ENCODE data around the gene NAPSA. TPM values are rescaled to one million over a fixed set of nuclear protein-coding genes. Genes with fewer than 3 reads are reported as not detected.
"Not testable (repeated sequence)": the region's sequence is repeated elsewhere in the genome, so short reads cannot be mapped to it uniquely, and the experiment has no call there.

The NAPSA gene
- total RNA-seq, 1 donor from 2014 or later = not detected

DNA sequence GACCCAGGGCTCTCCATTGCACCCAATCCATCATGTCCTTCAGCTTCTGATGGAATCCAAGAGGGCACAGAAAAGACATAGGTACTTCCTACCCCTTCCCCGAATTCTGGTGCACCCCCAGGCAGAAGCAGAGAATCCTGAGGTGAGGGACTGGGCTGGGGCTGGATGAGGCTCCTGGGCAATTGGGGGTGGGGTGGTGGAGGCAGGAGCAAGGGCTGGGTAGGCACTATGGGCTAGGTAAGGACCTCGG lies 33.5 kb downstream of the NAPSA start:
- Mint-ChIP-seq H3K4me3 (ENCODE audit: unreplicated experiment) (no peak overlapping the region), H3K27ac (ENCODE audit: unreplicated experiment) (no peak overlapping the region), H3K9me3 (ENCODE audit: unreplicated experiment) (peaks cover 40% of the 10 kb centered on the region), H3K27me3 (ENCODE audit: unreplicated experiment) (peaks cover 31% of the 10 kb centered on the region), H3K36me3 (ENCODE audit: low read depth, unreplicated experiment) (peaks cover 36% of the 10 kb centered on the region), H3K4me1 (ENCODE audit: unreplicated experiment) (no peaks in the 10 kb centered on the region)
- TF ChIP-seq, protein P1, sequence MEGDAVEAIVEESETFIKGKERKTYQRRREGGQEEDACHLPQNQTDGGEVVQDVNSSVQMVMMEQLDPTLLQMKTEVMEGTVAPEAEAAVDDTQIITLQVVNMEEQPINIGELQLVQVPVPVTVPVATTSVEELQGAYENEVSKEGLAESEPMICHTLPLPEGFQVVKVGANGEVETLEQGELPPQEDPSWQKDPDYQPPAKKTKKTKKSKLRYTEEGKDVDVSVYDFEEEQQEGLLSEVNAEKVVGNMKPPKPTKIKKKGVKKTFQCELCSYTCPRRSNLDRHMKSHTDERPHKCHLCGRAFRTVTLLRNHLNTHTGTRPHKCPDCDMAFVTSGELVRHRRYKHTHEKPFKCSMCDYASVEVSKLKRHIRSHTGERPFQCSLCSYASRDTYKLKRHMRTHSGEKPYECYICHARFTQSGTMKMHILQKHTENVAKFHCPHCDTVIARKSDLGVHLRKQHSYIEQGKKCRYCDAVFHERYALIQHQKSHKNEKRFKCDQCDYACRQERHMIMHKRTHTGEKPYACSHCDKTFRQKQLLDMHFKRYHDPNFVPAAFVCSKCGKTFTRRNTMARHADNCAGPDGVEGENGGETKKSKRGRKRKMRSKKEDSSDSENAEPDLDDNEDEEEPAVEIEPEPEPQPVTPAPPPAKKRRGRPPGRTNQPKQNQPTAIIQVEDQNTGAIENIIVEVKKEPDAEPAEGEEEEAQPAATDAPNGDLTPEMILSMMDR (IDR thresholded peaks at IDR 0.05; ENCODE audit: unreplicated experiment) = no peak
- no peak for DNase-seq (ENCODE audit: low spot score)

DNA sequence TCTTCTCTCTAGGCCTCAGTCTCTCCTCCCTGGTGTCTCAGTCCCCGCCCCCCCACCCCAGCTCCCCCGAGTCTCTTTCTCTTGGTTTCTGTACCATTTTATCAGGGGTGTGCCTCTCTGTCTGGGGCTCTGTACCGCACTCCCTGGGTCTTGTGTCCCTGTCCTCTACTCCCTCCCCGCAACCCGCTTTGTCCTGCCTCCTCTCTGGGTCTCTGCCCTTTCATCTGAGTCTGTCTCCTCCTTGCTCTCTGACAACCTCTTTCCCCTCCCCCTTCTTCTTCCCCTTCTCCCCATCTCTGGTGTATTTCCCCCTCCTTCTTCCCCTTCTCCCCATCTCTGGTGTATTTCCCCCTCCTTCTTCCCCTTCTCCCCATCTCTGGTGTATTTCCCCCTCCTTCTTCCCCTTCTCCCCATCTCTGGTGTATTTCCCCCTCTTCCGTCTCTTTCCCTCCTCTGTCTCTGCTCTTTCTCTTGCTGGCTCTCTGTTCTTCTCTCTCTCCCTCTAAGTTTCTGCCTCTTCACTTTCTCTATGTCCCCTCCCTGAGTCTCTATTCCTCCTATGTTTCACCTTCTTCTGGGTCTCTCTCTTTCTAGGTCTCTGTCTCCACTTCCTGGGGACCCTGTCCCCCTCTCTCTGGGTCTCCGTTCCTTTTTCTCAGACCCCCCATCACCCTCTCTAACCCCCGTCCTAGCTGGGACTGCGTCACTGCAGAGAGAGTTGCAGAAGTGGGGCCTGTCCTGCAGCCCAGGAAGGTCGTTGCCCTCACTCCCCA lies 34.0 kb downstream of the NAPSA start:
- Mint-ChIP-seq H3K27me3 (ENCODE audit: unreplicated experiment) (peaks cover 32% of the 10 kb centered on the region), H3K9me3 (ENCODE audit: unreplicated experiment) (peaks cover 45% of the 10 kb centered on the region), H3K27ac (ENCODE audit: unreplicated experiment) (no peak overlapping the region), H3K36me3 (ENCODE audit: low read depth, unreplicated experiment) (peaks cover 40% of the 10 kb centered on the region), H3K4me3 (ENCODE audit: unreplicated experiment) (no peak overlapping the region), H3K4me1 (ENCODE audit: unreplicated experiment) (no peaks in the 10 kb centered on the region)
- TF ChIP-seq, protein P1 (IDR thresholded peaks at IDR 0.05; ENCODE audit: unreplicated experiment) = no peak
- no peak for DNase-seq (ENCODE audit: low spot score)

DNA sequence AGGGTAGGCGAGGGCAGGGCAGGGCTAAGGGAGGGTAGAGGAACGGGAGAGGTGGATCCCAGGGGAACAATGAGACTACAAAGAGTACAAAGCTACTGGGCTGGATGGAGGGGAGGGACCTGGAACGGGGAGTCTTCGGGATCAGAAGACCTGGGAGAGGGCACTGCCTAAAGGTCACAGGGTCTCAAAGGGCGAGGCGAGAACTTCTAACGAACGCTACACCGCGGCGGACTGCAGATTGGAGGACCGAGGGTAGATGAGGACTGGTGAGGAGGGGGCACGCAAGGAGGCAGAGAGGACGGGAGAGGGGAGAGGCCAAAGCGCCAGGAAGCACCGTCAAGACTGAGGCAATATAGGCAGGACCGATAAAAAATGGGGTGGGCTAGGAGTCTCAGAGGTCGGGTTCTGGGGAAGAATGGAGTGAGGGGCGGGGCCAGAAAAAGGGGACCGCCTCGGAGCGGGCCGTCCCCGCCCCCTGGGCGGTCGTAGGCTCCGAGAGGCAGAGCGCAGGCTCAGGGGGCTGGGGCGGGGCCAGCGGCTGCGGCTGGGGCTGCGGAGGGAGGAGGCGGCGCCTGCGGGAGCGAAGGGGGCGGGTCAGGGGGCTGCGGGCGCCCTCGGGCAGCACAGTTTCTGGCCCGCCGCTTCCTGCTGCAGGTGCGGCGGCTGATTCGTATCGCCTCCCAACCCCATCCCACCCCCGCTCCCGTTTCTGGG lies 34.9 kb downstream of the NAPSA start:
- no peak for DNase-seq (ENCODE audit: low spot score)
- H3K27me3 Mint-ChIP-seq (ENCODE audit: unreplicated experiment) = peaks cover 34% of the 10 kb centered on the region
- H3K9me3 Mint-ChIP-seq (ENCODE audit: unreplicated experiment) = peaks cover 40% of the 10 kb centered on the region
- H3K4me1 Mint-ChIP-seq (ENCODE audit: unreplicated experiment) = no peaks in the 10 kb centered on the region
- no peak overlapping the region for H3K27ac Mint-ChIP-seq (ENCODE audit: unreplicated experiment)
- H3K36me3 Mint-ChIP-seq (ENCODE audit: low read depth, unreplicated experiment) = peaks cover 37% of the 10 kb centered on the region
- TF ChIP-seq, protein P1 (IDR thresholded peaks at IDR 0.05; ENCODE audit: unreplicated experiment) = no peak
- peak overlapping the region; percentile 34 for H3K4me3 Mint-ChIP-seq (ENCODE audit: unreplicated experiment)

DNA sequence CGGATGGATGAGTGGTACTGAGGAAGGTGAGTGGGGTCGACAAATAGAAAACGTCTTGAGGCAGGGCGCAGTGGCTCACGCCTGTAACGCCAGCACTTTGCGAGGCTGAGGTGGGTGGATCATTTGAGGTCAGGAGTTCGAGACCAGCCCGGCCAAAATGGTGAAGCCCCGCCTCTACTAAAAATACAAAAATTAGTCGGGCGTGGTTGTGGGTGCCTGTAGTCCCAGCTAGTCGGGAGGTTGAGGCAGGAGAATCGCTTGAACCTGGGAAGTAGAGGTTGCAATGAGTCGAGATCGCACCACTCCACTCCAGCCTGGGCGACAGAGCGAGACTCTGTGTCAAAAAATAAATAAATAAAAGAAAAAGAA lies 35.5 kb downstream of the NAPSA start:
- not testable (repeated sequence) for H3K4me1 Mint-ChIP-seq (ENCODE audit: unreplicated experiment); H3K27ac Mint-ChIP-seq (ENCODE audit: unreplicated experiment); DNase-seq (ENCODE audit: low spot score)
- peaks cover 31% of the 10 kb centered on the region for H3K36me3 Mint-ChIP-seq (ENCODE audit: low read depth, unreplicated experiment)
- H3K9me3 Mint-ChIP-seq (ENCODE audit: unreplicated experiment) = peaks cover 34% of the 10 kb centered on the region
- peak overlapping the region; percentile 39 for H3K4me3 Mint-ChIP-seq (ENCODE audit: unreplicated experiment)
- peaks cover 33% of the 10 kb centered on the region for H3K27me3 Mint-ChIP-seq (ENCODE audit: unreplicated experiment)

DNA sequence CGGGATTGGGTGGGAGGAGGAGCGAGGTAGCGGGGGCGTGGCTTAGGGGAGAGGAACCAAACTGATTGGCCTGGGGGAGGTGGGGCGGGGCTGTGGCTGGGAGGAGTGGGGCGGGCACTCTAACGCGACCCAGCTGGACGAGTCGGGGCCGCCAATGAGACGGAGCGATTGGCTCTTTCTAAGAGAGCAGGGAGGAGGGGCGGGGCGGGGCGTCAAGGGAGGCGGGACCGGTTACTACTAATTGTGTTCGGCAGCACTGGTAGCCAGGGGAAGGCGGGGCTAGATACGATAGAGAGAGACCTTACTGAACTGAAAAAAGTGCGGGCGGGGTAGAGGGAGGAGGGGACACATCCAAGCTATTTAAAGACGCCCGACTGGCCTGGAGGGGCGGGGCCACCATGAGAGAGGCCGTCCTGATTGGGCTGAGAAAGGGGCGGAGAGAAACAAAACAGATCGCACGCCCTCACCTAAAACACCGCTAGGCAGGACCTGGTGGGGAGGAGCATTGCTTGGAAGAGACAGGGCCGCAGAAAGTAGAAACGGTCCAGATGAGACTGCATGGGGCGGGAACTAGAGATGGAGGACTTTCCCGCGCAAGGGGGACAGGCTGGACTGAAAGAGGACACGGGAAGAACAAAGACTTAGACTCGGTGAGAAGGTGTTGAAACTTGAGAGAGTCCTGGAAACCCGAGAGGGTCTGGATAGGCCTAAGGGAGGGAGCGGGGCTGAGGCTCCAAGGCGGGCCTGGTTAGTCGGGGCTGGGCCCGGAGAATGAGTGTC lies 36.1 kb downstream of the NAPSA start, which contains the start of gene KCNC3:
Gene KCNC3 (minus strand): TSS at position 232 of the 780 bp plus-strand sequence. CDS start 295 bp downstream, outside the sequence.
- Mint-ChIP-seq H3K4me3 (ENCODE audit: unreplicated experiment) (peak within 1 kb of the TSS; percentile 39), H3K4me1 (ENCODE audit: unreplicated experiment) (no peaks in the 10 kb centered on the region), H3K27me3 (ENCODE audit: unreplicated experiment) (peaks cover 38% of the 10 kb centered on the region), H3K27ac (ENCODE audit: unreplicated experiment) (no peak within 1 kb of the TSS), H3K36me3 (ENCODE audit: low read depth, unreplicated experiment) (peaks cover 36% of the 10 kb centered on the region), H3K9me3 (ENCODE audit: unreplicated experiment) (peaks cover 40% of the 10 kb centered on the region)
- TF ChIP-seq, protein P1 (IDR thresholded peaks at IDR 0.05; ENCODE audit: unreplicated experiment) = no peak
- DNase-seq (ENCODE audit: low spot score) = no peak
